ENCODE measurements around the gene ZNF750. TPM values are rescaled to one million over a fixed set of nuclear protein-coding genes. Genes with fewer than 3 reads are reported as not detected.

ZNF750 gene
- total RNA-seq, 1 donor from 2014 or later: not detected

DNA sequence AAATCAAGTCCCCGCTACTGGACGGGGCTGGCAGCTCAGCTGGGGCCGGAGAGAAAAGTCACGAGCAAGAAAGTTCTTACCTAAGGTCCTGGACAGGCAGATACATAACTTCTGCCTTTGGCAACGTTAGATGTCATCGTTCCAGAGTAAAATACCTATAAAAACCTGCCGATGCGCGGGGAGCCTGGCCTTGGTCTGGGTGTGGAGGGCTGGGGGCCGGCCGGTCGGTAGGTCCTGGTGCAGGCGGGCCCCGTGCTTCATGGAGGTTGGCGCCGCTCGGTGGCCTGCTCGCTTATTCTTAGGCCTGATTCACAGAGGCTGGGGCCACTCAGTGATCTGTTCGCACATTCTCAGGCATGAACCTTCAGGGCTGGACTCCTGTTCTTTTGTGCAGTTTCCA lies 33.7 kb upstream of the ZNF750 start:
- intact Hi-C loops (cut with micrococcal nuclease): no loop called here

DNA sequence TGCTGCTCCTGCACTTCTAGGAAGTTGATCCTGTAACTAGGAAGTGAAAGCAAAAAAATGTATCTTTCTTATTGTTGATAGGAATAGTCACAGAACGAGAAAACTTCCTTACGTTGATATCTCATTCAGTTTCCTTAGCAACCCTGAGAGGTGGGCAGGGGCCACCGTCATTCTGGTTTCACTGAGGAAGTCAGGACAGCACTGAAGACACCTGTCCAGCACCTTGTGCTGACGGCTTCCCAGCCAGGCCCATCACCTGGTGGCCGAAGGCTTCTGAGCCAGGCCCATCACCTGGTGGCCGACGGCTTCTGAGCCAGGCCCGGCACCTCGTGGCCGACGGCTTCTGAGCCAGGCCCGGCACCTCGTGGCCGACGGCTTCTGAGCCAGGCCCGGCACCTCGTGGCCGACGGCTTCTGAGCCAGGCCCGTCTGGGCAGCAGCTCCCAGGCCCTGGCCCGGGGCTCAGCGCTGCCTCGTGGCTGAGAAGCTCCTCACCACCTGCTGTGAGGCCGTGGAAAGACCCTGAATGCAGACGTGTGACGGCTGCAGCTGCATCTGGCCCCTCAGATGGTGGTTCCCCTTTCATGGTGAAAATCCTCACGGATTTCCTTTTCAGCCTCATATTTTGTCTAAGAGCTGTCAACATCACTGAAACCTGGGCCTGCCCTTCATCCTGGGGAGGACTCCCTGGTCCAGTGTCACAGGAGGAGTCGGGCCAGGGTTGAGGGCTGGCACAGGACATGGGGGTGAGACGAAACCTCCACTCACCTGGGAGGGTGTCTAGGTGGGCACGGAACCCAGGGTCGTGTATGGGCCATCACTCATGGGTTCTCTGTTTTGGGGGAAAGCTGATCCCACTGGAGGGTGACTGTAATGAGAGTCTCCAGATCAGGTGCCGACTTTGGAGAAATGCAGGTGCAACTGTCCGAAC lies 33.0 kb upstream of the ZNF750 start:
- intact Hi-C loops (cut with micrococcal nuclease): no loop called here

- intact Hi-C loops (cut with micrococcal nuclease): no loop called here
Observed at GRCh38 chr17:82871776-82872561, 32.1 kb upstream of the ZNF750 start.

- intact Hi-C loops (cut with micrococcal nuclease): no loop called here
Observed at GRCh38 chr17:82871056-82871775, 31.4 kb upstream of the ZNF750 start.

GRCh38 chr17:82870541-82870940 lies 30.7 kb upstream of the ZNF750 start:
- intact Hi-C loops (cut with micrococcal nuclease): no loop called here

DNA sequence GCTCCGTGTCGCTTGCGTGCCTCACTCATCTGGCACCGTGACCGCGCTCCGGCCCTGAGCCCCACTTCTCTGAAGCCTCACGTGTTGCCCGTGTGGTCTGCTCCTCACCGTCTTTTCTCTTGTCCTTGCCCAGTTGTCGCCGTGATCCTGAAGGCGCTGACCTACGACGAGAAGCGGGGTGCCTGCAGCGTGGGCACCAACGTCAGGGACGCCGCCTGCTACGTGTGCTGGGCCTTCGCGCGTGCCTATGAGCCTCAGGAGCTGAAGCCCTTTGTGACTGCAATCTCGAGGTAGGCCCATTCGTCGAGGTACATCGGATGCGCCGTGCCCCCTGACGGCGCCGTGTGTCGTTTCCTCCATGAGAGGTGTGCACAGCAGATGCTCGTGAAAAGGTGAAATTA lies 30.3 kb upstream of the ZNF750 start:
- intact Hi-C loops (cut with micrococcal nuclease): no loop called here

- intact Hi-C loops (cut with micrococcal nuclease): no loop called here
Observed at GRCh38 chr17:82869536-82869935, 29.7 kb upstream of the ZNF750 start.

- intact Hi-C loops (cut with micrococcal nuclease): no loop called here
Observed at GRCh38 chr17:82868715-82869131, 28.9 kb upstream of the ZNF750 start.

GRCh38 chr17:82867763-82868325 lies 28.0 kb upstream of the ZNF750 start:
- intact Hi-C loops (cut with micrococcal nuclease): no loop called here

- intact Hi-C loops (cut with micrococcal nuclease): no loop called here
Observed at GRCh38 chr17:82866590-82867191, 26.9 kb upstream of the ZNF750 start.

DNA sequence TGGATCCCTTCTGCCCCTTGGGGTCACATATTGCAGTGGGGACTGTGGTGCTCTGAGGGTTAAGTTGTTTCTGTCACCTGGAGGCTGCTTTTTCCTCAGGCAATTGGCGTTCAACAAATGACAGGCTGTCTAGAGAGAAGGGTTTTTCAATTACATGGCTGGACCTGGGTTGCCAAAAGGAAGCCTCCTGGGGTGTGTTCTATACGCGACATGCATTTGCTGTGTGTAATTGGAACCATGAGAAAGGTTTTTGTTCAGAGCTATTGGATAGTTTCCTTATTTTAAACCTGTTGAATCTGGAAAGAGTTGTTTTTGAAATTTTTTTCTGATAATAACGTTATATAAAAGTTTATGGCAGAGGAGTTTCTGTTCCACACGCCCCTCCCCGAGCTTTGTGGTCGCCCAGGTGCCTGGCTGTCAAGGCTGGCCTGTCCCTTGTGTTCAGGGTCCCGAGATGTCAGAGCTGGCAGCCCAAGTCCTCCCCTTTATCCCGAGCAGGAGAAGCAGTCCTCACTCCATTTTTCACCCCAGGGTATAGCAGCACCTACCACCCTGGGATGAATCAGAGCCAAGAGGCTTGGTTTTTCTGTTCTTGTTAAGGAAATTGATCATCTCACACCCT lies 26.1 kb upstream of the ZNF750 start:
- intact Hi-C loops (cut with micrococcal nuclease): loop anchor here (2.0 kb wide), 2 partner anchors 113 to 219 kb away; no protein-coding TSS in a partner anchor

DNA sequence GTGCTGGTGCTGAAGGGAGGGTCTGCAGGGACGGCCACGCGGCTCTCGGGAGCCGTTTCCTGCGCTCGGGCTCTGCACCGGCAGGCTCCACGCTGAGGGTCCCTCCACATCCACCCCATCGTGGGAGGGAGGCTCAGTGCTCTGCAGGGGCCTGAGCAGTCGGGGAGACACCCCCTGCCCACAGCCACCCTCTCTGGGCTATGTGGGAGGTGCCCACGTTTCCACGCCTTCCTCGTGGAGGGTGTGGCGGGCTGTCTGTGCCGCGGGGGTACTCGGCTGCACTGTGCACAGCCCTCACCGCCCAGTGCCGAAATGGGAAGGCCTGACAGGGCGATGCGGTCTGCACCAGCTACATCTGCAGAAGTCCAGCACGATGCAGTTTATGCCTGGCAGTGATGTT lies 25.5 kb upstream of the ZNF750 start:
- intact Hi-C loops (cut with micrococcal nuclease): loop anchor here (2.0 kb wide), 2 partner anchors 114 to 220 kb away; no protein-coding TSS in a partner anchor

DNA sequence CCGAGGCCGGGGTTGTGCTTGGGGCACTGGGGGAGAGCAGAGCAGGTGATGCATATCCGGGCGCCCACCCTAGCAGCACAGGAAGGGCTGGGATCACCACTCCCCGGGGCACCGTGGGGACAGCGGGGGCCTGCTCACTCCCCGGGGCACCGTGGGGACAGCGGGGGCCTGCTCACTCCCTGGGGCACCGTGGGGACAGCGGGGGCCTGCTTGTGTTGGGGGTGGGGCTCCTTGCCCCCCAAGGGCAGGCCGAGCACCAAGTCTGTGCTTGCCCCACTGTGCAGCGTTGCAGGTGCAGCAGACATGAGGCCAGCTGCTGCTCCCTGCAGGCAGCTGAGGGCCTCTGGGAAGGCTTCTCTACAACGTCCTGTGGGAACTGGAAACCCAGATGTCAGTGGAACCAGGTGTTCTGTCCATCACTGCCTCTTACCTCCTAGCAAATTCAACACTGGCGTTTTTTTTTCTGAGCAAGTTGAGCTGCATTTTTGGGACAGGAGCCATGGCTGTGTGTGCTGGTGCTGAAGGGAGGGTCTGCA lies 25.0 kb upstream of the ZNF750 start:
- intact Hi-C loops (cut with micrococcal nuclease): loop anchor here (1.0 to 2.0 kb wide), 5 partner anchors 21 to 220 kb away; no protein-coding TSS in a partner anchor

DNA sequence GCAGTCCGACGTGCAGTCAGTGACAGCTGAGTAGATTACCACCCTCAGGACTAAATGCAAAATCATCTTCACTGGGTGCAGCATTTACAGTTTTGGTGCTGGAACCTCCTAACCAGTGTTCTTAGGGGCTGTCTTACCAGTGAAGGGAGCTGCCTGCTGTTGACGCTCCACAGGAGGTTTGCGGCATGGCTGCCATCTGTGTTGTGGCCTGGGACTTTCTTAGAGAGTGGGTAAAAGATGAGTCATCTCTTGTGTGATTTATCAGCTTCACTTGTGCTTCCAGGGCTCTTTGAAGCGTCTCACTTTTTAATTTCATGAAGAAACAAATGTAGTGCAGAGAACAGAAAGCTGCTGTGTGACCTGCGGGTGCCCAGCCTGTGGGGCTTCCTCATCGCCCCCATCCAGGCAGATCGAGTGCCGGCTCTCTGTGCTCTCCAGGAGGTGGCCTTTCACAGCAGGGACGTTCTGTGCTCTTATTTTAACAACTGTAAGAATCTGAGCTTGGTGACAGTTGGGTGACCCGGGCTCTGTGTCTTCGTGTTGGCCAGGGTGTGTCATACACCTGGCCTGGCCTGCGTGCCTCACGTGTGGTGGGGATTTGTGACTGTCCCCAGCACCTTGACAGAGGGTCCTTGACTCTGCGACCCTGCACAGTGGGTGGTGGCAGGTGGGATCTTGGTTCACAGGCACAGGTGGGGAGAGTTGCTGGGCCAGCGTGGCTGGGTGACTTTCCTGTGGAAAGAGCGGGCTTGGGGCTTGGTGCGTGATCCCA lies 24.3 kb upstream of the ZNF750 start:
- intact Hi-C loops (cut with micrococcal nuclease): loop anchor here (1.0 to 2.0 kb wide), 5 partner anchors 21 to 221 kb away; no protein-coding TSS in a partner anchor

DNA sequence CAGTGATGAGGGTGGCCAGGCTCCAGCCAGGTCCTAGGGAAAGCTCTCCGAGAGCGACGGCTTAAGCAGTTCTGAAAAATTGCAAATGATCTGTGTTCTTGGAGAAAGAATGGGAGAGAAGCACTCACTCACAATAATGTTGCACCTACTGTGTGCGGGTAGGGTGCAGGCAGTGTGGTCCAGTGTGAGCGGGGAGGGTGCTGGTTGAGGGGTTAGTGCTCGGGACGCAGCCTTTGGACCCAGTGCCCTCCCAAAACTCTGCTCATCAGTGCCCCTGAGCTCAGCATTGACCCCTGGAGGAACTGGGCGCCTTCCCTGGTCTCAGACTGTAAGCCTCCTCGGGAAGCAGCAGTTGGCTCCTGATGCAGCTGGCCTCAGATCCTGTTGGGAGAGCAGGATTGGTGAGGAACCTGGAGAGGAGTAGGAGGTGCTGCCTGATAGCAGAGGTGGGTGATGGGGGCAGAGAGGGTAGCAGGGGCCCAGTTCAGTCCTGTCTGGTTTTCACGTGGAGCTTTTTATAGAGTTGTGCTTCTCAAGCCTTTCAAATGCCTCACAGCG lies 23.6 kb upstream of the ZNF750 start:
- intact Hi-C loops (cut with micrococcal nuclease): no loop called here

GRCh38 chr17:82862737-82863382 lies 23.0 kb upstream of the ZNF750 start:
- intact Hi-C loops (cut with micrococcal nuclease): no loop called here

GRCh38 chr17:82862191-82862590 lies 22.4 kb upstream of the ZNF750 start:
- intact Hi-C loops (cut with micrococcal nuclease): no loop called here

- intact Hi-C loops (cut with micrococcal nuclease): no loop called here
Observed at GRCh38 chr17:82861393-82861775, 21.6 kb upstream of the ZNF750 start.
